Activated CD8-positive, alpha-beta T cell treated with anti-CD3 and anti-CD28 coated beads for 36 hours (primary cell): ENCODE measurements around the gene TBX4. TPM values are rescaled to one million over a fixed set of nuclear protein-coding genes. Genes with fewer than 3 reads are reported as not detected.

Experiments used
- ATAC-seq: fragments of 200-7000 bp; cut with Tn5 transposase; one replicate; pipeline ENCODE4 v1.10.0; 2021; ENCODE audit warnings: mild to moderate bottlenecking, moderate library complexity
- CTCF ChIA-PET: fragments of 350-600 bp; sonication (Branson Sonifier 250); formaldehyde crosslinking; loops from one replicate; lab custom pipeline; 2021; ENCODE audit warnings: antibody characterized with exemption; lab: Charles Lee
- POLR2A ChIA-PET: fragments of 350-600 bp; sonication (Branson Sonifier 250); formaldehyde crosslinking; loops from one replicate; lab custom pipeline; 2021; ENCODE audit warnings: antibody characterized with exemption; lab: Charles Lee
- DNase-seq: peaks from one replicate; pipeline ENCODE4 v3.0.0-alpha.2; 2020
- H3K27ac Mint-ChIP-seq: one replicate; pipeline ENCODE4 v1.8.0; 2021; ENCODE audit warnings: mild to moderate bottlenecking, mixed read lengths
- H3K27me3 Mint-ChIP-seq: one replicate; pipeline ENCODE4 v1.8.0; 2021; ENCODE audit warnings: mixed read lengths
- H3K36me3 Mint-ChIP-seq: one replicate; pipeline ENCODE4 v1.8.0; 2021; ENCODE audit warnings: low read depth, mixed read lengths
- H3K4me1 Mint-ChIP-seq: one replicate; pipeline ENCODE4 v1.8.0; 2021; ENCODE audit warnings: low read depth, mixed read lengths
- H3K4me3 Mint-ChIP-seq: one replicate; pipeline ENCODE4 v1.8.0; 2021; ENCODE audit warnings: mild to moderate bottlenecking, moderate library complexity, mixed read lengths
- H3K9me3 Mint-ChIP-seq: one replicate; pipeline ENCODE4 v1.8.0; 2021; ENCODE audit warnings: mixed read lengths
- intact Hi-C: fragments of 100-400 bp; cut with micrococcal nuclease; formaldehyde crosslinking; loops from one replicate; pipeline ENCODE4 v1.10.0; 2022
- total RNA-seq, 2 experiments: library from RNA; stranded (reverse); gene quantifications; one replicate each; pipeline ENCODE4 v1.2.3, GENCODE V29; 2021
- TF ChIP-seq, protein P1 (sequence below): fragments of 200-600 bp; IDR thresholded peaks from one replicate; pipeline ENCODE4 v1.8.0; 2022; ENCODE audit warnings: antibody characterized with exemption, mild to moderate bottlenecking

TBX4 gene
- total RNA-seq, 2 experiments from 2014 or later: not detected

DNA sequence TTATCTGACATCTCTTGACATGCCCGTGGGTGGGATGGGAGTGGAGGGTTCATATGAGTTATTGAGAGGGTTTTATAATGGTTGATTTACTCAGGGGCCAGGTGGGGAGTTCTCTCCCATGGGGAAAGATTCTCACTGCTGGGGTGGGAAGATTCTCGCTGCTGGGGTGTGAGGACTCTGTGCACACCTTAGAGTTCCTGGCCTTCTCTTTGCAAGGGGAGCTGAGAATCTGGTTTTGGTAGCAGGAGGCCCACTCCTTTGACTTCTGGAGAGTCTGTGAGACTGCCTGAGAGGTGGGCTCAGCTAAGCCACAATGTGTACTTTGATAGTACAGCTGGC, 31.5 kb downstream of the TBX4 start:
- DNase-seq (no peak), ATAC-seq (no peak)
- ChIA-PET CTCF (interaction anchor here (3.0 kb wide), 1 partner anchor 71 kb away, joined by 14 read pairs; no protein-coding TSS in a partner anchor), POLR2A (no interaction called here)
- H3K4me1 Mint-ChIP-seq: no peaks in the 10 kb centered on the region
- no peak overlapping the region for H3K27ac Mint-ChIP-seq
- TF ChIP-seq, protein P1, sequence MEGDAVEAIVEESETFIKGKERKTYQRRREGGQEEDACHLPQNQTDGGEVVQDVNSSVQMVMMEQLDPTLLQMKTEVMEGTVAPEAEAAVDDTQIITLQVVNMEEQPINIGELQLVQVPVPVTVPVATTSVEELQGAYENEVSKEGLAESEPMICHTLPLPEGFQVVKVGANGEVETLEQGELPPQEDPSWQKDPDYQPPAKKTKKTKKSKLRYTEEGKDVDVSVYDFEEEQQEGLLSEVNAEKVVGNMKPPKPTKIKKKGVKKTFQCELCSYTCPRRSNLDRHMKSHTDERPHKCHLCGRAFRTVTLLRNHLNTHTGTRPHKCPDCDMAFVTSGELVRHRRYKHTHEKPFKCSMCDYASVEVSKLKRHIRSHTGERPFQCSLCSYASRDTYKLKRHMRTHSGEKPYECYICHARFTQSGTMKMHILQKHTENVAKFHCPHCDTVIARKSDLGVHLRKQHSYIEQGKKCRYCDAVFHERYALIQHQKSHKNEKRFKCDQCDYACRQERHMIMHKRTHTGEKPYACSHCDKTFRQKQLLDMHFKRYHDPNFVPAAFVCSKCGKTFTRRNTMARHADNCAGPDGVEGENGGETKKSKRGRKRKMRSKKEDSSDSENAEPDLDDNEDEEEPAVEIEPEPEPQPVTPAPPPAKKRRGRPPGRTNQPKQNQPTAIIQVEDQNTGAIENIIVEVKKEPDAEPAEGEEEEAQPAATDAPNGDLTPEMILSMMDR: no peak
- no peak overlapping the region for H3K4me3 Mint-ChIP-seq
- H3K27me3 Mint-ChIP-seq: no peaks in the 10 kb centered on the region
- intact Hi-C loops: no loop called here
- no peaks in the 10 kb centered on the region for H3K9me3 Mint-ChIP-seq
- H3K36me3 Mint-ChIP-seq: no peaks in the 10 kb centered on the region

DNA sequence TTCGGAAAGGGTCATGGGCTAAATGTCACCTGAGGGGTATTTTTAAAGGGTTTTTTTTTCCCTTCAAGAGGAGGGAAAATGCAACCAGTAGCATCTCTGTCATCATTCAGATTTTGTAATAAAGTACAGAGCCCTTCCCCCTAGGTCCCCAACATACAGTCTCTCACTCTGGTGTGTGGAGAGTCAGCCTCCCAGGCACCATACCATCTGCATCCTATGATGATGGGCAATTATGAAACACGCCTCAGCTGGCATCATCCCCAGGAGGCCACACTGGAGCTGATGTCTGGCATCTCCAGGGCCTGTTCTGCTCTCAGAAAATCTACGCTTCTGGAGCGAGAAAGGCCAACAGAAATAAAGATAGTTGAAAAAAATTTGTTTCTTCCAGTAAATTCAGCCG, 32.0 kb downstream of the TBX4 start:
- no peak for DNase-seq
- no peaks in the 10 kb centered on the region for H3K36me3 Mint-ChIP-seq
- no peaks in the 10 kb centered on the region for H3K27me3 Mint-ChIP-seq
- intact Hi-C loops: no loop called here
- no peaks in the 10 kb centered on the region for H3K4me1 Mint-ChIP-seq
- POLR2A ChIA-PET: no interaction called here
- H3K4me3 Mint-ChIP-seq: no peak overlapping the region
- TF ChIP-seq, protein P1: no peak
- H3K9me3 Mint-ChIP-seq: no peaks in the 10 kb centered on the region
- ATAC-seq: no peak
- no peak overlapping the region for H3K27ac Mint-ChIP-seq
- CTCF ChIA-PET: interaction anchor here (3.0 kb wide), 1 partner anchor 71 kb away, joined by 14 read pairs; no protein-coding TSS in a partner anchor

DNA sequence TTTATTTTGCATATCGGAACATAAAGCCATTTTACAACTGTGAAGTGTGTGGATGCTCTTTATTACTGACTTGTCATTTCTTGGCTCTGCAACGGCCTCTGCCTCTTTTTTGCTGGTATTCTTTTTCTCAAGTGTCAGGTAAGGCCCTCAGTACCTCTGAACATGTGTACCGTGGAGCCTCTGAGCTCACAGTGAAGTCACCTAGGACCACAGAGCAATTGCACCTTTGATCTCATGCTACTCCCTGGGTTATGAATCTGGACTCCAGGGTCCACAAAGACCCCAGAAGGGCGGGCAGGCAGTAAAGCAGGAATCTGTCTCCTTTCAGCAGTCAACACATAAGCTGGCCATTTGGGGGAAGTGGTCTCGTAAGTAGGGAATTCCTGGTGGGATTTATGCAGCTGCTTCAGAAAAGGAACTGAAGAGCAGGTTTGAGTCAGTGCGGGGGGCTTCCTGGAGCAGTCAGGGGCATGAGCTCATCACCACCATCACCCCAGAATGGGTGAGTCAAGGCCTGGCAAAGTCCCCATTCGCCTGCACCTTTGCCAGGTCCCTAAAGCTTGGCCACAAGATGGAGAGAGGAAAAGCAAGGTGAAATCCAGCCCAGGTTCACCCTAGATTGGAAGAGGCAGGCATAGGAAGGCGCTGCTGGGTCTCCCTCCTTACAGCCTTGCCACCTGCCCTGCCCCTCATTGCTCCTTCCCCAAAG, 33.0 kb downstream of the TBX4 start:
- CTCF ChIA-PET: interaction anchor here (1.6 to 3.0 kb wide), 2 partner anchors 11 to 72 kb away, joined by 4 to 14 read pairs; no protein-coding TSS in a partner anchor
- no peak overlapping the region for H3K27ac Mint-ChIP-seq
- H3K27me3 Mint-ChIP-seq: no peaks in the 10 kb centered on the region
- no peaks in the 10 kb centered on the region for H3K4me1 Mint-ChIP-seq
- H3K4me3 Mint-ChIP-seq: no peak overlapping the region
- ATAC-seq (no peak), DNase-seq (no peak)
- intact Hi-C loops: no loop called here
- TF ChIP-seq, protein P1: no peak
- POLR2A ChIA-PET: no interaction called here
- no peaks in the 10 kb centered on the region for H3K9me3 Mint-ChIP-seq
- H3K36me3 Mint-ChIP-seq: no peaks in the 10 kb centered on the region

DNA sequence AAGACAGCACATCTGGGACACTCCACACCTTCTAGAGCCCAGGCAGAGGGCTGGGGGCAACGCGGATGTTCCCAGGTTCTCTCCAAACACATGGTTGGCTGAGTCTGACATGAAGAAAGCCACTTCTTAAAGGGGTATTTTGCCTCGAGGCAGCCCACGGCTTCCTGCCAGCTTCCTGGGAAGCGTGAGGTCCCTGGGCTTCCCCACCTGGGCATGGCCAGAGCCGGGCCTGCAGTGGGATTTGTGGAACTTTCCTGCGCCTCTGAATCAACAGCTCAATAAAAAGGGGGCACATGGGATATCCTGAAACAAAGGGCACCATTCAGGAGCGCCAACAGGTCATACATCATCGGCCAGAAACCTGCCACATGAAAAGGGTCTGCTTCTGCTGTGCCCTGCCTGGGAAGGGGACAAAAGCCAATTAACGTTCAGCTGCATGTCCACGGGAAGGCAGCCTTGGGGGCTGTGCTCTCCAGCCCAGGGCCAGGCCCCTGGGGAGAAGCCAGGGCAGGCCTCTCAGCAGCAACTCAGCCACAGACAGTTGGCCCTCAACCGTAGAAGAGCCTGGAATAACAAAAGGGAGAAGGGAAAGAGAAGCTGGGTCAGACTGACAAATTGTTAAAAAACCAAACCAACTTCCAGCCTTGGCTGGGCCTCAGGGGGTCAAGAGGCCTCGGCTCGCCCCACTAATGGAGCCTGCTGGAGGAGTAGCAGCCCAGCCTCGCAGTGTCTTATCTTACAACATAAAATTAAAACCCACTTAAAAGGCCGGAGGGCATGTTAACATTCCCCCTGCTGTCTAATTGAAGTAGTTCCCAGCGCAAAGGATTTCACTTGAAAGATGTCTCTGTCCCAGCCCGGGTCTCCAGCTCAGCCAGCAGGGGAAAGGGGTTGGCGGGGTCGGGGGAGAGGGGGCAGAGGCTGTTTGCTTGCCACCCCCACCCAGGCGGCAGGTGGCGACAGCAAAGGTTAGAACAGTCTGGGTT, 34.2 kb downstream of the TBX4 start:
- H3K27me3 Mint-ChIP-seq: no peaks in the 10 kb centered on the region
- H3K36me3 Mint-ChIP-seq: no peaks in the 10 kb centered on the region
- DNase-seq (no peak), ATAC-seq (no peak)
- H3K4me1 Mint-ChIP-seq: no peaks in the 10 kb centered on the region
- POLR2A ChIA-PET: no interaction called here
- H3K4me3 Mint-ChIP-seq: no peak overlapping the region
- H3K27ac Mint-ChIP-seq: no peak overlapping the region
- TF ChIP-seq, protein P1: no peak
- H3K9me3 Mint-ChIP-seq: no peaks in the 10 kb centered on the region
- CTCF ChIA-PET: interaction anchor here (1.6 kb wide), 1 partner anchor 10 kb away, joined by 4 read pairs; no protein-coding TSS in a partner anchor
- intact Hi-C loops: no loop called here
